ENCODE measurements around the gene DPYSL3.

The DPYSL3 gene

DNA sequence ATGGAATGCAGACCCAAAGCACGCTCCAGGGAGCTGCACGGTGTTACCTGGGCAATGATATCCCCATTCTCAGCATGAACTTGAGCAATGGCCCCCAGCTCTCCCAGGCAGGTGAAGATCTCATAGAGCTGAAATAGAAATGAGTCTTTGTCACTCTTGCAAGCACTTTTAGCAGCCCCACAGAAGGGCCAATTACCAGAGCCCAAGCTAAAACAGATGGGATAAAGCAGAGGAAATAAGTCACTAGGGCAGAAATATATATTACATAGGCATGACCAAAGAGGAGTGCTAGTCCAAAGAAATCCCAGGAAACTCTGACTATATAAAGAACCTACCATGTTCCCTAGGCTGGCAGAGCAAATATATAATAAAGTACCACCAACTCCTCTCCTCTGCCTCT is 97.3 kb downstream of the DPYSL3 start:
- H3K4me3 ChIP-seq (ENCODE audit: low read length): no peak overlapping the region
- H3K9me3 ChIP-seq (ENCODE audit: control insufficient read depth, insufficient read depth, low read length): no peaks in the 10 kb centered on the region
- TF ChIP-seq EZH2phosphoT487 (IDR thresholded peaks at IDR 0.05; ENCODE audit: borderline replicate concordance, low read length): no peak
- TF ChIP-seq CTCF (IDR thresholded peaks at IDR 0.05; ENCODE audit: low read depth, low read length, poor library complexity, severe bottlenecking): no peak
- no peak overlapping the region for H3K27ac ChIP-seq (ENCODE audit: low read depth, low read length)
- H3K4me2 ChIP-seq (ENCODE audit: low read length): no peak overlapping the region
- no peaks in the 10 kb centered on the region for H3K36me3 ChIP-seq (ENCODE audit: control insufficient read depth, low read length)
- no peaks in the 10 kb centered on the region for H3K4me1 ChIP-seq (ENCODE audit: control insufficient read depth, low read length)
- H3K27me3 ChIP-seq (ENCODE audit: control insufficient read depth, low read length): no peaks in the 10 kb centered on the region
- no peaks in the 10 kb centered on the region for H3F3A ChIP-seq (ENCODE audit: control insufficient read depth, insufficient read depth)
- no peaks in the 10 kb centered on the region for H3K9me2 ChIP-seq (replicated peaks; ENCODE audit: control insufficient read depth, low read length)
- no peaks in the 10 kb centered on the region for H4K20me1 ChIP-seq (ENCODE audit: control insufficient read depth, insufficient read depth, low read depth, low read length)
- H3K79me2 ChIP-seq (ENCODE audit: control insufficient read depth, low read length): no peaks in the 10 kb centered on the region

DNA sequence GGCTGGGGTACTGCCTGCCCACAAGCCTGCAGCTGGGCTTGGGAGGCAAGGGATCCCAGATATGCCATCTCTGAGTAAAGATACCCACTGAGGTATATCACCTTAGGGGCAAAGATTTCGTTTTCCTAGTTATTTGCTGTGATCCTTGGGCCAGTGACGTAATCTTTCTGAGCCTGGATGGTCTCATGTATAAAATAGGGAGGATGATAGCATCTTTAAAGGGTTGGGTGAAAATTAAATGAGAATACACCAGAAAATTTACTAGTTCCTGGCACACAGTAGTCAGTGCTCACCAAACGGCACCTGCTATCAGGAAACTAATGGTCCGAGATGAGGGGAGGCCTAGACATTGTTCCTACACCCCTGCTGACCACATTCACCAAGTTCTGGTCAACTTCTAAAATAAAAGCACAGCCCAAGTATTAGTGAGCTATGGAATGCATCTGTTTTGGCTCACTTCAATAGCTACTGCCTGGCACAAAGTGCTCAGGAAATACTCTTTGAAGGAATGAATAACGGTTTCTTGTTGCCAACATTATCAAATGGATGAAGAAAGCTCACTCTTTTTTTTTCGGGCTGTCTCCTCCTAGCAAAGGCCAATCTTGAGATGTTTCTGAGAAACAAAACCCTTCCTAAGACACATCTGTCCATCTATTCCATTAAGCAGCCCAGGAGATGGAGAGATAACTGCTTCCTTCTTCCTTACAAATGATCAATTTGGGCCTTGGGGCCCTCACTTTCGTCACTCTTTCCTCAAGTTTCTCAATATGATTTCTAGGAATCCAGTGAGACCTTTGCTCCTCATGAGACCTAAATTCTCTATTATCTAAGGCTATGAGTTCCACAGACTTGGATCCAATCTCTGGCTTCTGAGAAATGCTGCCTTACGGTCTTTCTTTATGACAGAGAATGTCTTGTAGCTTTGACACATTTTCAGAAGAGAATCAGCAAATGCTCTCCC is 98.2 kb downstream of the DPYSL3 start:
- Histone ChIP-seq H3K79me2 (ENCODE audit: control insufficient read depth, low read length) (no peaks in the 10 kb centered on the region), H3K36me3 (ENCODE audit: control insufficient read depth, low read length) (no peaks in the 10 kb centered on the region), H3K9me3 (ENCODE audit: control insufficient read depth, insufficient read depth, low read length) (no peaks in the 10 kb centered on the region), H3F3A (ENCODE audit: control insufficient read depth, insufficient read depth) (no peaks in the 10 kb centered on the region), H3K4me1 (ENCODE audit: control insufficient read depth, low read length) (no peaks in the 10 kb centered on the region), H3K9me2 (replicated peaks; ENCODE audit: control insufficient read depth, low read length) (no peaks in the 10 kb centered on the region), H3K4me2 (ENCODE audit: low read length) (no peak overlapping the region), H4K20me1 (ENCODE audit: control insufficient read depth, insufficient read depth, low read depth, low read length) (no peaks in the 10 kb centered on the region), H3K4me3 (ENCODE audit: low read length) (no peak overlapping the region), H3K27me3 (ENCODE audit: control insufficient read depth, low read length) (no peaks in the 10 kb centered on the region), H3K27ac (ENCODE audit: low read depth, low read length) (no peak overlapping the region)
- TF ChIP-seq EZH2phosphoT487 (IDR thresholded peaks at IDR 0.05; ENCODE audit: borderline replicate concordance, low read length) (no peak), CTCF (IDR thresholded peaks at IDR 0.05; ENCODE audit: low read depth, low read length, poor library complexity, severe bottlenecking) (no peak)

DNA sequence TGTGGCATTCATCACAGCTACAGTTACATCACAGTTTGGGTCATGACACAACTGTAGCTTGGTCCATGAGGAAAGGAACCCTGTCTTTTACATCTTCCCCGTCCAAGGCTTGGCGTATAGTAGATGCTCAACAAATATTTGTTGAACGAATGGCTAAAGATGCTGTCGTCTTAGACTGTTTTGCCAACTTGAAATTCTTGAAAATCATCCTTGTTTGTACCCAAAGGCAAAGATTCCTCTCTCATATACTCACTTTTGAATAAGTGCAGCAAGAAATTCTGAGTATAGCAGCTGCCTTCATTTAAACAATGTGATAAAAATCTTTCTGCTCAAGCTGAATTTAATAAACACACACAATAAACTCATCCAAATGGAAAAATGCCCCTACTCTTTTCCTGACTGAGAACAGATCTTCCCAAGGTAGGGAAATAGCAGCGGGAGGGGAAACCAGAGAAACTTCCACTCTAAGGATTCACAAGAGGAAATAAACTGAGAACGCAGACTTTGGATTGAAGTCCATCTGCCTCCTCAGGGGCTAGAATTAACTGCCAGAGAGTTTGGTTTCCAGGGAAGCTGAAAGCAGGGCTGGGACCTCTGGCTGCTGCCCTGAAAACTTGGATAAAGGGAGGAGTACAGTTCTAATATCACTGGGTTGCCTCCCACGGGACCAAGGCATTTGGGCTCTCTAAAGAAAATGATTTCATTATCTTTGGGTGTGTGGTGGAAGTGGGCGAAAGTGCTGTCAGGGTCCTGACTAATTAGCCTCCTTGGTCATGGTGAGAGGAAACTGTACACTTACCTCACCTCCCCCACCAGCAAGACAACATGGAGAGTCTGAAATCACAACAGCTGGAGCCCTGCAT is 99.1 kb downstream of the DPYSL3 start:
- TF ChIP-seq CTCF (IDR thresholded peaks at IDR 0.05; ENCODE audit: low read depth, low read length, poor library complexity, severe bottlenecking) (no peak), EZH2phosphoT487 (IDR thresholded peaks at IDR 0.05; ENCODE audit: borderline replicate concordance, low read length) (no peak)
- H3K9me2 ChIP-seq (replicated peaks; ENCODE audit: control insufficient read depth, low read length): no peaks in the 10 kb centered on the region
- H3K9me3 ChIP-seq (ENCODE audit: control insufficient read depth, insufficient read depth, low read length): no peaks in the 10 kb centered on the region
- no peaks in the 10 kb centered on the region for H3K4me1 ChIP-seq (ENCODE audit: control insufficient read depth, low read length)
- H3K27me3 ChIP-seq (ENCODE audit: control insufficient read depth, low read length): no peaks in the 10 kb centered on the region
- H3F3A ChIP-seq (ENCODE audit: control insufficient read depth, insufficient read depth): no peaks in the 10 kb centered on the region
- H3K36me3 ChIP-seq (ENCODE audit: control insufficient read depth, low read length): no peaks in the 10 kb centered on the region
- H3K27ac ChIP-seq (ENCODE audit: low read depth, low read length): no peak overlapping the region
- H4K20me1 ChIP-seq (ENCODE audit: control insufficient read depth, insufficient read depth, low read depth, low read length): no peaks in the 10 kb centered on the region
- no peak overlapping the region for H3K4me3 ChIP-seq (ENCODE audit: low read length)
- no peaks in the 10 kb centered on the region for H3K79me2 ChIP-seq (ENCODE audit: control insufficient read depth, low read length)
- H3K4me2 ChIP-seq (ENCODE audit: low read length): no peak overlapping the region

Measured in DOHH2 (cell line).